Neural progenitor cell (in vitro differentiated cells): ENCODE results near the gene AHNAK2.
"Not testable (repeated sequence)": the region's sequence is repeated elsewhere in the genome, so short reads cannot be mapped to it uniquely, and the experiment has no call there.

Experiments used
- CTCF ChIP-seq: fragments of 200-600 bp; sonication (generic); IDR thresholded peaks from 2 replicates; pipeline ENCODE4 v1.5.1; 2017; ENCODE audit warnings: antibody characterized with exemption, mild to moderate bottlenecking
- EZH2 ChIP-seq: fragments of 200-600 bp; sonication (generic); IDR thresholded peaks from 2 replicates; pipeline ENCODE4 v1.6.1; 2017; ENCODE audit warnings: antibody characterized with exemption, mild to moderate bottlenecking, moderate library complexity

GRCh38 chr14:104944016-104944308, 34.2 kb downstream of the AHNAK2 start:
- TF ChIP-seq CTCF, EZH2: not testable (repeated sequence)
